Kidney epithelial cell (primary cell): ENCODE measurements around the gene NSD2. TPM values are rescaled to one million over a fixed set of nuclear protein-coding genes. Genes with fewer than 3 reads are reported as not detected.
"Not testable (repeated sequence)": the region's sequence is repeated elsewhere in the genome, so short reads cannot be mapped to it uniquely, and the experiment has no call there.

Experiments used
- DNase-seq: peaks from one replicate; pipeline ENCODE4 v3.0.0-alpha.2; 2010; ENCODE audit warnings: low read depth
- H3K27me3 ChIP-seq: 2 replicates; pipeline ENCODE4 v1.6.0; 2011; ENCODE audit warnings: low read length; ENCODE audit not compliant: control insufficient read depth, insufficient read depth
- H3K36me3 ChIP-seq: 2 replicates; pipeline ENCODE4 v1.5.1; 2011; ENCODE audit warnings: low read length; ENCODE audit not compliant: control insufficient read depth, insufficient read depth
- H3K4me3 ChIP-seq: 2 replicates; pipeline ENCODE4 v1.5.1; 2011; ENCODE audit warnings: low read depth, mild to moderate bottlenecking, control low read depth, low read length
- CTCF ChIP-seq: IDR thresholded peaks from 2 replicates; pipeline ENCODE4 v1.5.1; 2011; ENCODE audit warnings: mild to moderate bottlenecking, moderate library complexity, low read length, control low read depth, inconsistent platforms; ENCODE audit not compliant: insufficient read depth, poor library complexity, severe bottlenecking
- total RNA-seq: library from RNA; depleted of rRNA; stranded (reverse); fragments of >200 nt; gene quantifications from 2 replicates; pipeline ENCODE4 v1.2.3, GENCODE V29; 2015

Gene NSD2
- total RNA-seq, 1 donor from 2014 or later: 68.5 TPM

- DNase-seq: no peak
- no peak overlapping the region for H3K4me3 ChIP-seq
- no peaks in the 10 kb centered on the region for H3K27me3 ChIP-seq
- H3K36me3 ChIP-seq: peaks cover 3% of the 10 kb centered on the region
- TF ChIP-seq CTCF: no peak
Measured at GRCh38 chr4:1839282-1839681, 31.9 kb upstream of the NSD2 start.

GRCh38 chr4:1841201-1841886 lies 29.8 kb upstream of the NSD2 start:
- no peak for TF ChIP-seq CTCF
- H3K27me3 ChIP-seq: no peaks in the 10 kb centered on the region

GRCh38 chr4:1841887-1842210 lies 29.3 kb upstream of the NSD2 start:
- Histone ChIP-seq H3K27me3 (no peaks in the 10 kb centered on the region), H3K4me3 (no peak overlapping the region), H3K36me3 (no peaks in the 10 kb centered on the region)
- TF ChIP-seq CTCF: no peak
- no peak for DNase-seq

More at GRCh38 chr4:1841201-1841886, 29.8 kb upstream of the NSD2 start:
- no peak for DNase-seq
- Histone ChIP-seq H3K36me3 (peaks cover 3% of the 10 kb centered on the region), H3K4me3 (no peak overlapping the region)

- no peaks in the 10 kb centered on the region for H3K36me3 ChIP-seq
- H3K4me3 ChIP-seq: no peak overlapping the region
- TF ChIP-seq CTCF: no peak
- DNase-seq: no peak
- H3K27me3 ChIP-seq: no peaks in the 10 kb centered on the region
Measured at GRCh38 chr4:1842339-1842895, 28.8 kb upstream of the NSD2 start.

GRCh38 chr4:1842993-1843448 lies 28.2 kb upstream of the NSD2 start:
- no peak for DNase-seq
- H3K36me3 ChIP-seq: no peaks in the 10 kb centered on the region
- no peak overlapping the region for H3K4me3 ChIP-seq
- no peak for TF ChIP-seq CTCF
- no peaks in the 10 kb centered on the region for H3K27me3 ChIP-seq

- Histone ChIP-seq H3K27me3 (no peaks in the 10 kb centered on the region), H3K36me3 (no peaks in the 10 kb centered on the region), H3K4me3 (no peak overlapping the region)
- no peak for TF ChIP-seq CTCF
- no peak for DNase-seq
Measured at GRCh38 chr4:1843852-1844251, 27.3 kb upstream of the NSD2 start.

GRCh38 chr4:1844618-1845017 lies 26.6 kb upstream of the NSD2 start:
- not testable (repeated sequence) for H3K4me3 ChIP-seq, H3K36me3 ChIP-seq, H3K27me3 ChIP-seq, DNase-seq
